Kidney (tissue), 14 donors: ENCODE measurements around the gene RBMS1. TPM values are rescaled to one million over a fixed set of nuclear protein-coding genes. Genes with fewer than 3 reads are reported as not detected.

Source experiments
- DNase-seq, 5 donors: peaks; one replicate each; pipeline ENCODE4 v3.0.0-alpha.2; 2013 to 2020
- FAIRE-seq: peaks from 2 replicates; lab custom pipeline; 2012; peaks lifted over from hg19 to GRCh38; lab: Jason Lieb, UNC
- H3K27ac ChIP-seq, 2 donors: one replicate each; pipeline ENCODE4 v1.7.0; 2013; ENCODE audit warnings: low read depth in 2 of 2, low read length in 2 of 2, inconsistent platforms in 1 of 2
- H3K27me3 ChIP-seq: one replicate; pipeline ENCODE4 v1.7.1; 2013; ENCODE audit warnings: low read length, inconsistent platforms; ENCODE audit not compliant: control insufficient read depth, insufficient read depth
- H3K36me3 ChIP-seq, 3 donors: one replicate each; pipeline versions ENCODE4 v1.7.0 to v1.7.1; 2013; ENCODE audit warnings: low read length in 3 of 3, control low read depth in 1 of 3, inconsistent platforms in 1 of 3; ENCODE audit not compliant: insufficient read depth in 3 of 3, control insufficient read depth in 2 of 3
- H3K4me1 ChIP-seq, 3 donors: one replicate each; pipeline versions ENCODE4 v1.7.0 to v1.7.1; 2013; ENCODE audit warnings: low read length in 3 of 3, inconsistent platforms in 1 of 3, low read depth in 1 of 3; ENCODE audit not compliant: control insufficient read depth in 2 of 3, insufficient read depth in 2 of 3
- H3K4me3 ChIP-seq, 3 donors: one replicate each; pipeline versions ENCODE4 v1.7.0 to v1.8.1; 2013; ENCODE audit warnings: low read length in 3 of 3, control low read depth in 1 of 3, inconsistent platforms in 1 of 3
- H3K9ac ChIP-seq, 3 donors: one replicate each; pipeline versions ENCODE4 v1.7.0 to v1.7.1; 2013; ENCODE audit warnings: low read length in 3 of 3, control low read depth in 1 of 3, inconsistent platforms in 1 of 3
- H3K9me3 ChIP-seq, 3 donors: one replicate each; pipeline versions ENCODE4 v1.7.0 to v1.7.1; 2013; ENCODE audit warnings: low read length in 3 of 3, control low read depth in 1 of 3, inconsistent platforms in 1 of 3; ENCODE audit not compliant: control insufficient read depth in 2 of 3, insufficient read depth in 1 of 3
- CTCF ChIP-seq: IDR thresholded peaks from 3 replicates; pipeline ENCODE4 v1.5.1; 2012; ENCODE audit warnings: mild to moderate bottlenecking, moderate library complexity, borderline replicate concordance; ENCODE audit not compliant: insufficient read depth; ENCODE audit errors: extremely low read depth
- intact Hi-C: fragments of 100-400 bp; cut with DNase I; formaldehyde crosslinking; loops from one replicate; pipeline ENCODE4 v1.11.1; 2022
- polyA plus RNA-seq: library from polyadenylated mRNA; stranded (reverse); fragments of 350-450 nt; fragmentation: Illumina TruSeq; extraction: RNeasy Lipid Tissue Mini Kit (QIAGEN cat#74804); gene quantifications from one replicate; pipeline ENCODE4 v1.2.3, GENCODE V29; 2014; ENCODE audit warnings: low read depth, low replicate concordance; ENCODE audit not compliant: insufficient read depth
- total RNA-seq: library from RNA; stranded (reverse); fragmentation: NEBNext Ultra II Directional; extraction: Animal tissue kit (Norgen Biotek cat#: 25700); gene quantifications from one replicate; pipeline ENCODE4 v1.2.1, GENCODE V29; 2021
- donor health status: control.
- donor health status: control.
- donor health status: control.
- donor health status: control.
- donor health status: control.
- donor health status: DM: yes; HTN: yes; CAD: no.
- donor health status: Normal renal cell carcinoma (clear cell type).

Gene RBMS1
- total and polyA plus RNA-seq, 2 donors from 2014 or later, result 25.6 to 94.8 TPM

GRCh38 chr2:160305081-160305750, 188.4 kb downstream of the RBMS1 start:
- FAIRE-seq (no peak), DNase-seq (no peak)
- peaks cover 0 to 4% (median 0%) of the 10 kb centered on the region in 3 donors for H3K4me1 ChIP-seq
- H3K27me3 ChIP-seq, result no peaks in the 10 kb centered on the region
- H3K27ac ChIP-seq, result no peak overlapping the region
- no peaks in the 10 kb centered on the region for H3K9me3 ChIP-seq
- intact Hi-C loops, result no loop called here
- H3K9ac ChIP-seq, result no peak overlapping the region
- H3K4me3 ChIP-seq, result no peak overlapping the region
- TF ChIP-seq CTCF, result no peak
- peaks cover 0 to 13% (median under 1%) of the 10 kb centered on the region in 3 donors for H3K36me3 ChIP-seq

DNA sequence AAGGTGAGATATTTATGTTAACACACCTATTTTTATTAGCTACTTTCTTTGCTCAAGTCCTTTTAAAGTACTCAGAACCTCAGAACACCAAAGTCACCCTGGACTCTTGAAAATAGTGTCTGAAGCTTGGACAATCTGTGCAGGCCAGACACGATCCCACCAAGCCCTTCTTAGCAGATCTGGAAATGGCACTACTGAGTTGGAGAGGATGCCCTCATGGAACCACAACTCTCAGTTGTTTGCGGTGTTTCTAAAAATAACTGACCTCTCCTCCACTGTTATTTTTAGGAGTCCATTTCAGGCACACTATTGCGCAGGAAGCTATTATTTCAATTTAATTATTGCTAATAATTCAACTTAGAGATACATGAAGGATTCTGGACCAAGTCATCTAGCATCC, 190.1 kb downstream of the RBMS1 start:
- Histone ChIP-seq H3K27me3 (no peaks in the 10 kb centered on the region), H3K9me3 (no peaks in the 10 kb centered on the region), H3K36me3 (peaks cover 0 to 22% (median 12%) of the 10 kb centered on the region in 3 donors), H3K4me1 (peaks cover 0 to 4% (median 0%) of the 10 kb centered on the region in 3 donors), H3K4me3 (no peak overlapping the region), H3K27ac (peak overlapping the region in 1 of 2 donors; percentile 32), H3K9ac (no peak overlapping the region)
- intact Hi-C loops, result no loop called here
- no peak for TF ChIP-seq CTCF
- FAIRE-seq, result no peak
- no peak for DNase-seq

DNA sequence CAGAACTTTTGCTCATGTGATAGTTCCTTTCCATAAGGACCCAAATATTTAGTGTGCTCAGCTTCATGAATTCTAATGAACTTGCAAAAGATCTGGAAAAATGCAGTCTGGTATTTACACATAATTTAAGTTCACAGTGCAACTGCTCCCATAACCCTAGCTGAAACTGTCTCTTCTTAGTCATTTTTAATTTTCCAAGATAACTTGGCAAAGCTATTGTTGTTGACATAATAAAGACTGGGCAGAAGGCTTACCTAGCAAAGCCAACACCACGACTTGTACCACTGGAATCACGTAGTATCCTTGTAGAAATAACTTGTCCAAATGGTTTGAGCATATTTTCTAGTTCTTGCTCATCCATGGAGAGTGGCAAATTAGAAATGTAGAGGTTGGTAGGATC, 190.5 kb downstream of the RBMS1 start:
- H3K9ac ChIP-seq, result no peak overlapping the region
- no peak for FAIRE-seq
- no peak for TF ChIP-seq CTCF
- H3K27ac ChIP-seq, result no peak overlapping the region
- intact Hi-C loops, result no loop called here
- peaks cover 0 to 23% (median 14%) of the 10 kb centered on the region in 3 donors for H3K36me3 ChIP-seq
- no peak for DNase-seq
- no peaks in the 10 kb centered on the region for H3K27me3 ChIP-seq
- peaks cover 0 to 4% (median 0%) of the 10 kb centered on the region in 3 donors for H3K4me1 ChIP-seq
- H3K4me3 ChIP-seq, result no peak overlapping the region
- H3K9me3 ChIP-seq, result no peaks in the 10 kb centered on the region
